K562 (cell line): ENCODE results near the gene POLR2J. TPM values are rescaled to one million over a fixed set of nuclear protein-coding genes. Genes with fewer than 3 reads are reported as not detected.
A peak's percentile ranks its signal among the peaks of the same experiment; 100 is the strongest.

Experiments
- ELF1 ChIP-seq: fragments of 200-800 bp; sonication (Bioruptor generic); IDR thresholded peaks from 2 replicates; pipeline ENCODE4 v1.6.1; 2016; ENCODE audit warnings: missing genetic modification characterization, missing compliant biosample characterization
- GABPA ChIP-seq: fragments of 200-800 bp; sonication (Bioruptor generic); conservative IDR thresholded peaks from 2 replicates; pipeline ENCODE4 v1.6.1; 2016; ENCODE audit warnings: low read depth, missing genetic modification characterization, missing compliant biosample characterization
- HCFC1 ChIP-seq: IDR thresholded peaks from 2 replicates; pipeline ENCODE4 v1.6.1; 2012; ENCODE audit warnings: low read depth, low read length, improper control_type of control experiment
- MAZ ChIP-seq, 2 experiments: fragments of 450-650 bp in 1 of 2; sonication (generic) in 1 of 2; formaldehyde crosslinking; IDR thresholded peaks in 1 of 2; conservative IDR thresholded peaks in 1 of 2; 2 replicates each; pipeline versions ENCODE4 v1.4.0 to v1.5.0; 2020; ENCODE audit warnings: mild to moderate bottlenecking in 1 of 2, missing genetic modification reagents in 1 of 2
- MBD2 ChIP-seq: sonication (generic); IDR thresholded peaks from 2 replicates; pipeline ENCODE4 v1.6.1; 2016; ENCODE audit warnings: low read depth, borderline replicate concordance
- NRF1 ChIP-seq, 2 experiments: fragments of 450-650 bp; IDR thresholded peaks in 1 of 2; conservative IDR thresholded peaks in 1 of 2; 2 replicates each; pipeline ENCODE4 v1.6.1; 2014; ENCODE audit warnings: mild to moderate bottlenecking in 2 of 2
- RBFOX2 ChIP-seq: fragments of 200-400 bp; formaldehyde crosslinking; IDR thresholded peaks from 2 replicates; pipeline ENCODE4 v1.6.1; 2017; ENCODE audit warnings: low read depth, mild to moderate bottlenecking, low read length, moderate library complexity
- SIN3A ChIP-seq, 2 experiments: fragments of 150-350 bp in 1 of 2; IDR thresholded peaks; 2 replicates each; pipeline ENCODE4 v1.6.1; 2011 to 2016; ENCODE audit warnings: borderline replicate concordance in 2 of 2, low read depth in 2 of 2, low read length in 2 of 2, mild to moderate bottlenecking in 2 of 2, moderate library complexity in 2 of 2; ENCODE audit not compliant: control insufficient read depth in 1 of 2
- TAF1 ChIP-seq: IDR thresholded peaks from 2 replicates; pipeline ENCODE4 v1.6.1; 2011; ENCODE audit warnings: mild to moderate bottlenecking, low read length, moderate library complexity; ENCODE audit not compliant: insufficient read depth, control insufficient read depth, severe bottlenecking; ENCODE audit errors: extremely low read depth
- YY1 ChIP-seq, 3 experiments: IDR thresholded peaks; 2 replicates each; pipeline ENCODE4 v1.6.1; 2011; ENCODE audit warnings: low read length in 2 of 3, mild to moderate bottlenecking in 2 of 3, moderate library complexity in 2 of 3, borderline replicate concordance in 1 of 3, control low read depth in 1 of 3, low read depth in 1 of 3; ENCODE audit not compliant: insufficient read depth in 3 of 3, insufficient replicate concordance in 2 of 3, control insufficient read depth in 1 of 3, insufficient read length in 1 of 3; ENCODE audit errors: extremely low read depth in 1 of 3
- ZBTB7A ChIP-seq: IDR thresholded peaks from 2 replicates; pipeline ENCODE4 v1.6.1; 2011; ENCODE audit warnings: low read depth, mild to moderate bottlenecking, low read length, moderate library complexity, borderline replicate concordance; ENCODE audit not compliant: control insufficient read depth
- polyA plus RNA-seq, 8 experiments: library from polyadenylated mRNA; depleted of rRNA in 4 of 8; stranded (reverse) in 5 of 8; unstranded in 3 of 8; fragments of >200 nt; fragmentation: Nextera tagmentation in 2 of 8; fragmentation: Illumina TruSeq in 1 of 8; extraction: Ambion mirVana in 2 of 8; extraction: Trizol in 1 of 8; gene quantifications; 2 replicates each; pipeline versions ENCODE4 v1.2.1 to v1.2.3, GENCODE V29; 2011 to 2014; ENCODE audit warnings: inconsistent platforms in 1 of 8, missing spikeins in 1 of 8
- total RNA-seq, 7 experiments: library from RNA; depleted of rRNA in 6 of 7; stranded (reverse); fragments of >200 nt in 6 of 7; fragmentation: Illumina TruSeq in 2 of 7; extraction: Trizol in 2 of 7; gene quantifications; 2 replicates each; pipeline versions ENCODE4 v1.2.1 to v1.2.3, GENCODE V29; 2011 to 2021; ENCODE audit warnings: low replicate concordance in 1 of 7
- TF ChIP-seq, protein P1 (sequence below): conservative IDR thresholded peaks from 2 replicates; pipeline ENCODE4 v1.6.1; 2011; ENCODE audit warnings: low read depth, mild to moderate bottlenecking, low read length; ENCODE audit not compliant: control insufficient read depth
- TF ChIP-seq, protein P2 (sequence below), 3 experiments: IDR thresholded peaks in 2 of 3; conservative IDR thresholded peaks in 1 of 3; 2 replicates each; pipeline ENCODE4 v1.5.1; 2011 to 2012; ENCODE audit warnings: low read length in 3 of 3, mild to moderate bottlenecking in 3 of 3, control low read depth in 2 of 3, improper control_type of control experiment in 1 of 3, inconsistent platforms in 1 of 3, low read depth in 1 of 3, mixed read lengths in 1 of 3, moderate library complexity in 1 of 3; ENCODE audit not compliant: insufficient read depth in 2 of 3
- TF ChIP-seq, protein P3 (sequence below), 3 experiments: fragments of 200-800 bp in 1 of 3; fragments of 250-450 bp in 1 of 3; fragments of 450-650 bp in 1 of 3; sonication (Bioruptor Pico) in 1 of 3; sonication (Bioruptor generic) in 1 of 3; formaldehyde crosslinking in 1 of 3; IDR thresholded peaks; 2 replicates each; pipeline versions ENCODE4 v1.6.1 to v1.8.0; 2016 to 2022; ENCODE audit warnings: mild to moderate bottlenecking in 2 of 3, missing genetic modification characterization in 2 of 3, missing compliant biosample characterization in 1 of 3, moderate library complexity in 1 of 3

Gene POLR2J
- total and polyA plus RNA-seq, 9 of the 15 experiments (the other 6 are each of a cell fraction or from before 2014, with no cell fraction given): 32.3 to 220 (median 113) TPM

DNA sequence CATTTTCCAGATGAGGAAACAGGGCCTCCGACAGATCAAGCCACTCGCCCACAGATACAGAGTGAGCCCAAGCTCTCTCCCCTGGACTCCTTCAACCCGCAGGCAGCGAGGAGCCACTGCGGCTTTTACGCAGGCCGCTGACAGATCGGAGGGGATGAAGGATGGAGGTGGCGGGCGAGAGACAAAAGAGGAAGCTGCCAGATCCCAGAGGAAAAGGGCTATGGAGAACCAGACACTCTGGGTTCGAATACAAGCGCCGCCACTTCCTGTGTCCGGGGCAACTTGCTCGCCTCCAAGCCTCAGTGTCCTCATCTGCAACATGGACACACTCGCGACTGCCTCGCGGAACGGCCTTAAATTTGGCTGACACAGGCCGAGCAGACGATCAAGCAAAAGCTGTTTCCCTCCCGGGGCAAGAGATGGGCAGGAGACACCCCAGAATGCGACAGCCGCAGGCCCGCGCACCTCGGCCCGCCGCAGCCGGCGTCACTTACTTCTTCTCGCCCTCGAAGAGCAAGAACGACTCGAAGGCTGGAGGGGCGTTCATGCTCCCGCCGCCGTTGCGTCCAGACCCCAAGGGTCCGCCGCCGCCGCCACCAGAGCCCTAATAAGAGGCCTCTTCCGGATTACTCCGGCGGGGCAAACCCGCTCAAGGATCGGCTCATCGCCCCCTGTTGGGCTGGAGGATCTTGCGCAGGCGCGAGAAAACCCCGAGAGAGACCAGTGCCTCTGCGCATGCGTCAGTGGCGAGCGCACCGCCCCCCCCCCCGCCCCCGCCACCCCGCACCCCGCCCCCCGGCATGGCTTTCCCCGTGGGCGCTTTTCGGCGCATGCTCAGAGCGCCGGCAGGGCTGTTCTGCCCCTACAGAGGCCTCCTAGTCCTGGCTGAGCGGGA, at the start of gene POLR2J (continued):
- TF ChIP-seq GABPA (tag): peak; percentile 82
- peak; percentile 56 for TF ChIP-seq HCFC1
- peak in 1 of 2 experiments; percentile 16; a peak in 1 of 4 replicates for TF ChIP-seq SIN3A (IDR thresholded peaks at IDR 0.05; ENCODE audit: borderline replicate concordance in 2 of 2, control insufficient read depth in 1 of 2, low read depth in 2 of 2, low read length in 2 of 2)
- peak; percentile 33; the same call in 1 of the 2 replicates for TF ChIP-seq ZBTB7A
- TF ChIP-seq, protein P1, sequence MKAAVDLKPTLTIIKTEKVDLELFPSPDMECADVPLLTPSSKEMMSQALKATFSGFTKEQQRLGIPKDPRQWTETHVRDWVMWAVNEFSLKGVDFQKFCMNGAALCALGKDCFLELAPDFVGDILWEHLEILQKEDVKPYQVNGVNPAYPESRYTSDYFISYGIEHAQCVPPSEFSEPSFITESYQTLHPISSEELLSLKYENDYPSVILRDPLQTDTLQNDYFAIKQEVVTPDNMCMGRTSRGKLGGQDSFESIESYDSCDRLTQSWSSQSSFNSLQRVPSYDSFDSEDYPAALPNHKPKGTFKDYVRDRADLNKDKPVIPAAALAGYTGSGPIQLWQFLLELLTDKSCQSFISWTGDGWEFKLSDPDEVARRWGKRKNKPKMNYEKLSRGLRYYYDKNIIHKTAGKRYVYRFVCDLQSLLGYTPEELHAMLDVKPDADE: 0 out of 2 replicates have a peak, but pooled peaks have one; percentile 44
- TF ChIP-seq RBFOX2: peak; percentile 72
- TF ChIP-seq ELF1 (tag): peak; percentile 74
- TF ChIP-seq NRF1 (conservative IDR thresholded peaks at IDR 0.05 in 1 of 2, IDR thresholded peaks at IDR 0.05 in 1 of 2): peak; percentile 70 to 71
- TF ChIP-seq TAF1: peak; percentile 79
- 0 out of 2 replicates have a peak, but pooled peaks have one; percentile 33 for TF ChIP-seq MBD2
- TF ChIP-seq, protein P2, sequence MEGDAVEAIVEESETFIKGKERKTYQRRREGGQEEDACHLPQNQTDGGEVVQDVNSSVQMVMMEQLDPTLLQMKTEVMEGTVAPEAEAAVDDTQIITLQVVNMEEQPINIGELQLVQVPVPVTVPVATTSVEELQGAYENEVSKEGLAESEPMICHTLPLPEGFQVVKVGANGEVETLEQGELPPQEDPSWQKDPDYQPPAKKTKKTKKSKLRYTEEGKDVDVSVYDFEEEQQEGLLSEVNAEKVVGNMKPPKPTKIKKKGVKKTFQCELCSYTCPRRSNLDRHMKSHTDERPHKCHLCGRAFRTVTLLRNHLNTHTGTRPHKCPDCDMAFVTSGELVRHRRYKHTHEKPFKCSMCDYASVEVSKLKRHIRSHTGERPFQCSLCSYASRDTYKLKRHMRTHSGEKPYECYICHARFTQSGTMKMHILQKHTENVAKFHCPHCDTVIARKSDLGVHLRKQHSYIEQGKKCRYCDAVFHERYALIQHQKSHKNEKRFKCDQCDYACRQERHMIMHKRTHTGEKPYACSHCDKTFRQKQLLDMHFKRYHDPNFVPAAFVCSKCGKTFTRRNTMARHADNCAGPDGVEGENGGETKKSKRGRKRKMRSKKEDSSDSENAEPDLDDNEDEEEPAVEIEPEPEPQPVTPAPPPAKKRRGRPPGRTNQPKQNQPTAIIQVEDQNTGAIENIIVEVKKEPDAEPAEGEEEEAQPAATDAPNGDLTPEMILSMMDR (IDR thresholded peaks at IDR 0.05 in 2 of 3, conservative IDR thresholded peaks at IDR 0.05 in 1 of 3; ENCODE audit: insufficient read depth in 2 of 3, low read depth in 1 of 3, low read length in 3 of 3): peak in 2 of 3 experiments; percentile 47 to 60; a peak in 4 of 6 replicates
- TF ChIP-seq YY1 (IDR thresholded peaks at IDR 0.05; ENCODE audit: borderline replicate concordance in 1 of 3, control insufficient read depth in 1 of 3, extremely low read depth in 1 of 3, insufficient read depth in 3 of 3, insufficient read length in 1 of 3, insufficient replicate concordance in 2 of 3, low read depth in 1 of 3, low read length in 2 of 3): peak in 1 of 3 experiments; percentile 30
- TF ChIP-seq MAZ (CRISPR knock-in tag; conservative IDR thresholded peaks at IDR 0.05 in 1 of 2, IDR thresholded peaks at IDR 0.05 in 1 of 2): peak in 1 of 2 experiments; percentile 46; a peak in 1 of 4 replicates
- TF ChIP-seq, protein P3, sequence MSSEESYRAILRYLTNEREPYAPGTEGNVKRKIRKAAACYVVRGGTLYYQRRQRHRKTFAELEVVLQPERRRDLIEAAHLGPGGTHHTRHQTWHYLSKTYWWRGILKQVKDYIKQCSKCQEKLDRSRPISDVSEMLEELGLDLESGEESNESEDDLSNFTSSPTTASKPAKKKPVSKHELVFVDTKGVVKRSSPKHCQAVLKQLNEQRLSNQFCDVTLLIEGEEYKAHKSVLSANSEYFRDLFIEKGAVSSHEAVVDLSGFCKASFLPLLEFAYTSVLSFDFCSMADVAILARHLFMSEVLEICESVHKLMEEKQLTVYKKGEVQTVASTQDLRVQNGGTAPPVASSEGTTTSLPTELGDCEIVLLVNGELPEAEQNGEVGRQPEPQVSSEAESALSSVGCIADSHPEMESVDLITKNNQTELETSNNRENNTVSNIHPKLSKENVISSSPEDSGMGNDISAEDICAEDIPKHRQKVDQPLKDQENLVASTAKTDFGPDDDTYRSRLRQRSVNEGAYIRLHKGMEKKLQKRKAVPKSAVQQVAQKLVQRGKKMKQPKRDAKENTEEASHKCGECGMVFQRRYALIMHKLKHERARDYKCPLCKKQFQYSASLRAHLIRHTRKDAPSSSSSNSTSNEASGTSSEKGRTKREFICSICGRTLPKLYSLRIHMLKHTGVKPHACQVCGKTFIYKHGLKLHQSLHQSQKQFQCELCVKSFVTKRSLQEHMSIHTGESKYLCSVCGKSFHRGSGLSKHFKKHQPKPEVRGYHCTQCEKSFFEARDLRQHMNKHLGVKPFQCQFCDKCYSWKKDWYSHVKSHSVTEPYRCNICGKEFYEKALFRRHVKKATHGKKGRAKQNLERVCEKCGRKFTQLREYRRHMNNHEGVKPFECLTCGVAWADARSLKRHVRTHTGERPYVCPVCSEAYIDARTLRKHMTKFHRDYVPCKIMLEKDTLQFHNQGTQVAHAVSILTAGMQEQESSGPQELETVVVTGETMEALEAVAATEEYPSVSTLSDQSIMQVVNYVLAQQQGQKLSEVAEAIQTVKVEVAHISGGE (CRISPR knock-in tag; IDR thresholded peaks at IDR 0.05): peak in 1 of 3 experiments; percentile 51; a peak in 1 of 6 replicates
- TF ChIP-seq, all 486 proteins: peak for 21; not testable (repeated sequence) for 465
